ENCODE data around the gene RTN3. TPM values are rescaled to one million over a fixed set of nuclear protein-coding genes. Genes with fewer than 3 reads are reported as not detected.
"Not testable (repeated sequence)": the region's sequence is repeated elsewhere in the genome, so short reads cannot be mapped to it uniquely, and the experiment has no call there.

Gene RTN3
- total RNA-seq, 1 donor from 2014 or later, result 88.5 TPM

DNA sequence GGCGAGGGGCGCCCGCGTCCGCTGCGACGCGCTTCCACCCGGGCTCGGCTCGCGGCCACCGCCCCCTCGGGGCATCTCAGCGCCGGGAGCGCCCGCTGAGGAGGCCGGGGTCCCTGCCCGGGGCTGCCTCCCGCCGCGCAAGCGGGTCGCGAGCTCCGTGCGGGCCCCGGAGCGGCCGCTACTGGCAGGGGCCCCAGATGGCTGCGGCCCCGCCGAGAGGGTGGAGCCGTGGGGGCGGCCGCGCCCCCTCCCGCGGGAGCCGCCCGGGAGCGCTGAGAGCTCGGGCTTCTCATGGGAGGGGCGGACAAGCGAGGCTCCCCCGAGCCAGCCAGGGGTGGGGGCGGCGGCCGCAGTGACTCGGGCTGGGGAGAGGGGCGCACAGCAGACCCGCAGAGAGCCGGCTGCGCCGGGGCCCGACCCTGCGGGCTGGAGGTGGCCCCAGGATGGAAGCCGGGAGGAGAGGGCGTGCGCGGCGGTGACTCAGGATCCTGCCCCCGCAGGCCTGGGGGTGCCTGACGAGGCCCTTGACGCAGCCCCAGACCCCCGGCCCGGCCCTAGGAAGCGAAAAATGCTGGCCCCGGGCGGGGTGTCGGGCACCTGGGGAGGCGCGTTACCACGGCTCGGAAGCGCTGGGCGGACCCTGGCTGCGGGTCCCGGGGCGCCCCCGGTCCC is 87.9 kb downstream of the RTN3 start:
- TF ChIP-seq, protein P1, sequence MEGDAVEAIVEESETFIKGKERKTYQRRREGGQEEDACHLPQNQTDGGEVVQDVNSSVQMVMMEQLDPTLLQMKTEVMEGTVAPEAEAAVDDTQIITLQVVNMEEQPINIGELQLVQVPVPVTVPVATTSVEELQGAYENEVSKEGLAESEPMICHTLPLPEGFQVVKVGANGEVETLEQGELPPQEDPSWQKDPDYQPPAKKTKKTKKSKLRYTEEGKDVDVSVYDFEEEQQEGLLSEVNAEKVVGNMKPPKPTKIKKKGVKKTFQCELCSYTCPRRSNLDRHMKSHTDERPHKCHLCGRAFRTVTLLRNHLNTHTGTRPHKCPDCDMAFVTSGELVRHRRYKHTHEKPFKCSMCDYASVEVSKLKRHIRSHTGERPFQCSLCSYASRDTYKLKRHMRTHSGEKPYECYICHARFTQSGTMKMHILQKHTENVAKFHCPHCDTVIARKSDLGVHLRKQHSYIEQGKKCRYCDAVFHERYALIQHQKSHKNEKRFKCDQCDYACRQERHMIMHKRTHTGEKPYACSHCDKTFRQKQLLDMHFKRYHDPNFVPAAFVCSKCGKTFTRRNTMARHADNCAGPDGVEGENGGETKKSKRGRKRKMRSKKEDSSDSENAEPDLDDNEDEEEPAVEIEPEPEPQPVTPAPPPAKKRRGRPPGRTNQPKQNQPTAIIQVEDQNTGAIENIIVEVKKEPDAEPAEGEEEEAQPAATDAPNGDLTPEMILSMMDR (IDR thresholded peaks at IDR 0.05), result no peak
- H3K9me3 Mint-ChIP-seq (ENCODE audit: low read depth), result no peaks in the 10 kb centered on the region
- H3K4me3 Mint-ChIP-seq (ENCODE audit: unreplicated experiment), result peak overlapping the region; percentile 40
- no peak overlapping the region for H3K27ac Mint-ChIP-seq (ENCODE audit: unreplicated experiment)
- H3K4me1 Mint-ChIP-seq (ENCODE audit: low read depth), result peaks cover 29% of the 10 kb centered on the region
- peaks cover 2% of the 10 kb centered on the region for H3K36me3 Mint-ChIP-seq (ENCODE audit: low read depth)
- H3K27me3 Mint-ChIP-seq (ENCODE audit: low read depth), result no peaks in the 10 kb centered on the region
- no peak for DNase-seq (ENCODE audit: low spot score)

DNA sequence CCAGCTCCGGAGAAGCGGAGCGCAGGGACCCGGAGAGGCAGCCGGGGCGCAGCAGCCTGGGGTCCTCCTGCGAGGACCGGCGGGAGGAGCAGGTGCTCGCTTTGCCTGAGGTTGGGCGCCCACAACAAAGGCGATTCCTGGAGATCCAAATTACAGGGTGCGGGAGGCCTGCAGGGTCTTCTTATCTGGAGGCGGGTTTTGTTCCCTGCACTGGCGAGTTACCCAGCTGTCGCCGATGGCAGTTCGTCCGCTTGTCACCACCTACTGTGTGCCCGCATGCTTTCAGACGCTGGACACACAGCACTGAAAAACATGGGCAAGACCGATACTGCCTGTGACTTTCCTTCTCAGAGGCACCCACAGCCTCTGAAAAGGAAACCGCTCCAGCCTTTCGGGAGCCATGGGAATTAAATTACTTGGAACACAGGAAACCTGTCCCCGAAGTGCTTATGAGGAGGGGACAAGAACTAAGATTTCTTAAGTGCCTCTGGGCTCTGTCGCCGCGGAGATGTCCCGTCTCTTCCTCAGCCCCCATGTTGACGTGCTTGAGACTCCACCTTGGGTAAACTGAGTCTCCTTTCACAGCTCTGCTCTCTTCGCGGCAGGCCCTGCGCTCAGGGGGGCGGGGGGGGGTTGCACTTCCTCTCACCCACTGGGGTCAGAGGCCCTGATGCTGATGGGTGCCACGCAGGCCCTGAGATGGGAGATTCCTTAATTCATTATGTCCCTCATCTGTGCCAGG is 88.6 kb downstream of the RTN3 start:
- no peak for DNase-seq (ENCODE audit: low spot score)
- H3K27me3 Mint-ChIP-seq (ENCODE audit: low read depth), result no peaks in the 10 kb centered on the region
- peaks cover 29% of the 10 kb centered on the region for H3K4me1 Mint-ChIP-seq (ENCODE audit: low read depth)
- H3K36me3 Mint-ChIP-seq (ENCODE audit: low read depth), result peaks cover 2% of the 10 kb centered on the region
- H3K4me3 Mint-ChIP-seq (ENCODE audit: unreplicated experiment), result peak overlapping the region; percentile 71
- H3K27ac Mint-ChIP-seq (ENCODE audit: unreplicated experiment), result peak overlapping the region; percentile 22
- TF ChIP-seq, protein P1 (IDR thresholded peaks at IDR 0.05), result no peak
- no peaks in the 10 kb centered on the region for H3K9me3 Mint-ChIP-seq (ENCODE audit: low read depth)

DNA sequence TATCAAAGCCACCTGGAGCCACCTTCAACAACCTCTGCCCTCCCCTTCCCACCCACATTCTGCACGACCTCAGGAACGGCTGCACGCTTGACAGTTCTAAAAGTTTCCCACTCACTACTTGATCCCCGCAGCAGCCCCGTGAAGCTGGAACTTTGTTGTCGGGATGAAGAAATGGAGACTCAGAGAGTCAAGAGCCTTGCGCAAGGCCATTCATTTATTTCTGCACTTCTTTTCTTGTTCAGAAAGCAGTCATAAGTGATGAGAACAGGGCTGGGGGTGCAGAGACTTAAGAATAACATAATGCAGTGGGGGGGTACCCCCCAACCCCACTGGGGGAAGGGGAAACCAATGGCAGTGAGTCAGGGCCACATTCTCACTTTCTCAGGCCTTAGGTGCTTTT is 89.5 kb downstream of the RTN3 start:
- Mint-ChIP-seq H3K27ac (ENCODE audit: unreplicated experiment) (no peak overlapping the region), H3K27me3 (ENCODE audit: low read depth) (no peaks in the 10 kb centered on the region), H3K36me3 (ENCODE audit: low read depth) (no peaks in the 10 kb centered on the region), H3K4me3 (ENCODE audit: unreplicated experiment) (no peak overlapping the region), H3K9me3 (ENCODE audit: low read depth) (no peaks in the 10 kb centered on the region), H3K4me1 (ENCODE audit: low read depth) (peaks cover 26% of the 10 kb centered on the region)
- TF ChIP-seq, protein P1 (IDR thresholded peaks at IDR 0.05), result no peak
- no peak for DNase-seq (ENCODE audit: low spot score)

DNA sequence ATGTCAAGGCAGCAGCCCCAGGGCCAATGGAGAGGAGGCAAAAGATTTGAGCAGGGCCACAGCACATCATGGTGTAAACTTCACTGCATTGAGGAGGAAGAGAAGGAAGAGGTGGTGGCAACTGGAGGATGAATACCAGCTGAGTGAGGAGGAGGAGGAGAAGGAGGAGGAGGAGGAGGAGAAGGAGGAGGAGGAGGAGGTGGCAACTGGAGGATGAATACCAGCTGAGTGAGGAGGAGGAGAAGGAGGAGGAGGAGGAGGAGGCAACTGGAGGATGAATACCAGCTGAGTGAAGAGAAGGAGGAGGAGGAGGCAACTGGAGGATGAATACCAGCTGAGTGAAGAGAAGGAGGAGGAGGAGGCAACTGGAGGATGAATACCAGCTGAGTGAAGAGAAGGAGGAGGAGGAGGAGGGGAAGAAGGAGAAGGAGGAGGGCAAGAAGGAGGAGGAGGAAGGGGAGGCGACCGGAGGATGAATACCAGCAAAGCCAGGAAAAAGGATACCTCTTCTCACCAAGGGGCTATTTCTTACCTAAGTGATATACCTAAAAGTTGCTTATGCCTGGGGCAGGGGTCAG is 90.5 kb downstream of the RTN3 start:
- DNase-seq (ENCODE audit: low spot score); H3K27ac Mint-ChIP-seq (ENCODE audit: unreplicated experiment); H3K36me3 Mint-ChIP-seq (ENCODE audit: low read depth); H3K4me3 Mint-ChIP-seq (ENCODE audit: unreplicated experiment); H3K27me3 Mint-ChIP-seq (ENCODE audit: low read depth); H3K9me3 Mint-ChIP-seq (ENCODE audit: low read depth): not testable (repeated sequence)
- peaks cover 17% of the 10 kb centered on the region for H3K4me1 Mint-ChIP-seq (ENCODE audit: low read depth)

DNA sequence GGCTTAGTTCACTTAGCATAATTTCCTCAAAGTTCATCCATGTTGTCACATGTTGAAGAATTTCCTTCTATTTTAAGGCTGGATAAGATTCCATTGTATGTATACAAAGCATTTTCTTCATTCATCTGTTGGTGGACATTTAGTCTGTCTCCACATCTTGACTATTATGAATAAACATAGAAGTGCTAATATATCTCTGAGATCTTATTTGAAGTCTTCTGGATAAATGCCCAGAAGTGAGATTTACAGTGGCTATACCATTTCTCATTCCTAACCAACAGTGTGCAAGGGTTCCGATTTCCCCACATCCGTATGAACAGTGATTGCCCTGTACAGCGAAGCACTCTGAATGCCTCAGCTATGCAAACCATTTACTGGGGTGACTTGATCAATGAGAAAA is 93.9 kb downstream of the RTN3 start:
- Mint-ChIP-seq H3K27me3 (ENCODE audit: low read depth) (no peaks in the 10 kb centered on the region), H3K9me3 (ENCODE audit: low read depth) (no peaks in the 10 kb centered on the region), H3K4me1 (ENCODE audit: low read depth) (peaks cover 5% of the 10 kb centered on the region), H3K4me3 (ENCODE audit: unreplicated experiment) (no peak overlapping the region), H3K36me3 (ENCODE audit: low read depth) (no peaks in the 10 kb centered on the region), H3K27ac (ENCODE audit: unreplicated experiment) (no peak overlapping the region)
- no peak for DNase-seq (ENCODE audit: low spot score)
- TF ChIP-seq, protein P1 (IDR thresholded peaks at IDR 0.05), result no peak
